Measurements from ENCODE around the gene PRR20E.

GRCh38 chr13:57191667-57192066, 24.7 kb downstream of the PRR20E start:
- no peak for TF ChIP-seq YY1 (IDR thresholded peaks at IDR 0.05; ENCODE audit: insufficient read depth, insufficient read length)
- TF ChIP-seq ZNF274 (IDR thresholded peaks at IDR 0.05; ENCODE audit: low read depth, low read length) = no peak
- TF ChIP-seq SUZ12 (IDR thresholded peaks at IDR 0.05; ENCODE audit: extremely low read depth, insufficient read depth, insufficient read length) = no peak

All from NT2/D1 (cell line).